GM12878 (cell line): ENCODE data around the gene PDZRN4. TPM values are rescaled to one million over a fixed set of nuclear protein-coding genes. Genes with fewer than 3 reads are reported as not detected.

Source experiments
- ATAC-seq: fragments of 200-7000 bp; cut with Tn5 transposase; 3 replicates; pipeline ENCODE4 v1.9.1; 2020; ENCODE audit warnings: mild to moderate bottlenecking, moderate library complexity
- BruUV-seq: library from RNA; stranded (reverse); fragments of 400-500 nt; replicated peaks from 2 replicates; lab custom pipeline; 2021; lab: Mats Ljungman, UMichigan
- CTCF ChIA-PET: fragments of 300-600 bp; sonication (Branson Sonifier 250); formaldehyde crosslinking; extraction: SDS; loops from one replicate; lab custom pipeline; 2021; ENCODE audit warnings: inconsistent platforms; lab: Yijun Ruan, JAX
- POLR2A ChIA-PET: fragments of 350-600 bp; formaldehyde crosslinking; extraction: SDS; loops from one replicate; lab custom pipeline; 2021; ENCODE audit warnings: inconsistent platforms; lab: Charles Lee
- RAD21 ChIA-PET: fragments of 300-600 bp; sonication (Branson Sonifier 250); formaldehyde crosslinking; loops from one replicate; lab custom pipeline; 2023; ENCODE audit warnings: antibody characterized with exemption; ENCODE audit not compliant: unreplicated experiment; lab: Charles Lee
- SMC1A ChIA-PET: fragments of 300-600 bp; sonication (Branson Sonifier 250); formaldehyde crosslinking; loops from one replicate; lab custom pipeline; 2023; ENCODE audit not compliant: unreplicated experiment, uncharacterized antibody; lab: Charles Lee
- DNase-seq: peaks from one replicate; pipeline ENCODE4 v3.0.0-alpha.2; 2011; ENCODE audit warnings: low read depth, low spot score
- FAIRE-seq: peaks from 3 replicates; lab custom pipeline; 2011; peaks lifted over from hg19 to GRCh38; lab: Jason Lieb, UNC
- H2AFZ ChIP-seq: 2 replicates; pipeline ENCODE4 v1.6.0; 2011; ENCODE audit warnings: low read depth, low read length, control low read depth; ENCODE audit not compliant: control insufficient read depth
- H3K27ac ChIP-seq: 2 replicates; pipeline ENCODE4 v1.5.1; 2011; ENCODE audit warnings: control low read depth; ENCODE audit not compliant: control insufficient read depth, insufficient read depth
- H3K27me3 ChIP-seq, 2 experiments: replicated peaks in 1 of 2; 2 replicates each; pipeline versions ENCODE4 v1.6.0 to v1.6.1; 2011; ENCODE audit warnings: low read length in 1 of 2; ENCODE audit not compliant: control insufficient read depth in 2 of 2, insufficient read depth in 2 of 2
- H3K36me3 ChIP-seq, 2 experiments: 2 replicates each; pipeline ENCODE4 v1.5.1; 2011; ENCODE audit warnings: low read length in 1 of 2; ENCODE audit not compliant: control insufficient read depth in 2 of 2, insufficient read depth in 2 of 2
- H3K4me1 ChIP-seq: 2 replicates; pipeline ENCODE4 v1.6.1; 2011; ENCODE audit warnings: mild to moderate bottlenecking, low read length, moderate library complexity, mixed read lengths; ENCODE audit not compliant: control insufficient read depth, insufficient read depth
- H3K4me2 ChIP-seq: 2 replicates; pipeline ENCODE4 v1.6.0; 2011; ENCODE audit warnings: control low read depth; ENCODE audit not compliant: control insufficient read depth, insufficient read depth
- H3K4me3 ChIP-seq: fragments of 200-600 bp; sonication (generic); 2 replicates; pipeline ENCODE4 v1.5.1; 2016
- H3K79me2 ChIP-seq: 2 replicates; pipeline ENCODE4 v1.6.0; 2011; ENCODE audit warnings: low read length; ENCODE audit not compliant: control insufficient read depth, insufficient read depth
- H3K9ac ChIP-seq: 2 replicates; pipeline ENCODE4 v1.8.0; 2011; ENCODE audit warnings: low read length, control low read depth, mixed read lengths; ENCODE audit not compliant: control insufficient read depth, insufficient read depth
- H3K9me3 ChIP-seq: replicated peaks from 3 replicates; pipeline ENCODE4 v1.5.1; 2011; ENCODE audit warnings: mild to moderate bottlenecking, low read length; ENCODE audit not compliant: control insufficient read depth, insufficient read depth
- H4K20me1 ChIP-seq: 2 replicates; pipeline ENCODE4 v1.6.0; 2011; ENCODE audit not compliant: control insufficient read depth, insufficient read depth
- CEBPB ChIP-seq, 2 experiments: fragments of 150-350 bp in 1 of 2; IDR thresholded peaks; 2 replicates each; pipeline ENCODE4 v1.6.1; 2012 to 2014; ENCODE audit warnings: low read depth in 2 of 2, low read length in 2 of 2, borderline replicate concordance in 1 of 2, inconsistent platforms in 1 of 2
- ESRRA ChIP-seq: IDR thresholded peaks from 2 replicates; pipeline ENCODE4 v1.6.1; 2012; ENCODE audit warnings: mild to moderate bottlenecking, low read length, improper control_type of control experiment
- ETV6 ChIP-seq, 2 experiments: fragments of 450-650 bp in 1 of 2; IDR thresholded peaks in 1 of 2; conservative IDR thresholded peaks in 1 of 2; 2 replicates each; pipeline ENCODE4 v1.6.1; 2014; ENCODE audit warnings: antibody characterized with exemption in 1 of 2, borderline replicate concordance in 1 of 2, low read depth in 1 of 2, mild to moderate bottlenecking in 1 of 2, moderate library complexity in 1 of 2
- IKZF2 ChIP-seq, 2 experiments: fragments of 450-650 bp; IDR thresholded peaks; 2 replicates each; pipeline ENCODE4 v1.6.1; 2017; ENCODE audit warnings: mild to moderate bottlenecking in 2 of 2, moderate library complexity in 2 of 2
- KDM1A ChIP-seq: fragments of 200-600 bp; sonication (generic); IDR thresholded peaks from 2 replicates; pipeline ENCODE4 v1.6.1; 2016; ENCODE audit warnings: borderline replicate concordance
- MYC ChIP-seq: IDR thresholded peaks from 2 replicates; pipeline ENCODE4 v1.6.1; 2011; ENCODE audit warnings: mild to moderate bottlenecking, low read length, moderate library complexity, inconsistent platforms; ENCODE audit not compliant: insufficient read depth, insufficient replicate concordance, insufficient read length, severe bottlenecking
- RAD51 ChIP-seq: fragments of 450-650 bp; IDR thresholded peaks from 2 replicates; pipeline ENCODE4 v1.6.1; 2016; ENCODE audit warnings: moderate library complexity, mild to moderate bottlenecking, inconsistent platforms
- SMC3 ChIP-seq: IDR thresholded peaks from 2 replicates; pipeline ENCODE4 v1.6.1; 2011; ENCODE audit warnings: low read length, improper control_type of control experiment, borderline replicate concordance
- ZNF622 ChIP-seq: fragments of 450-650 bp; IDR thresholded peaks from 2 replicates; pipeline ENCODE4 v1.6.1; 2017; ENCODE audit warnings: mild to moderate bottlenecking, inconsistent platforms
- WGBS: methylation state at CpG from one replicate; pipeline ENCODE4 v1.1.6; 2016; ENCODE audit warnings: low lambda C conversion rate; ENCODE audit not compliant: insufficient replicate concordance, insufficient coverage; ENCODE audit errors: missing lambda C conversion rate; 5-methylcytosine and 5-hydroxymethylcytosine counted together
- in situ Hi-C: fragments of 300-500 bp; cut with MboI; formaldehyde crosslinking; loops from 9 replicates; pipeline ENCODE4 v1.14.3; 2018; ENCODE audit warnings: mixed read lengths
- intact Hi-C: fragments of 100-400 bp; cut with micrococcal nuclease; formaldehyde crosslinking; loops from one replicate; pipeline ENCODE4 v1.14.2; 2022; ENCODE audit not compliant: unreplicated experiment
- polyA plus RNA-seq, 11 experiments: library from polyadenylated mRNA; depleted of rRNA in 4 of 11; unstranded in 6 of 11; stranded (reverse) in 5 of 11; fragments of >200 nt; fragmentation: Nextera tagmentation in 4 of 11; fragmentation: Illumina TruSeq in 1 of 11; extraction: Ambion mirVana in 4 of 11; extraction: Trizol in 1 of 11; gene quantifications; 1 replicate in 1 of 11; 2 replicates in 10 of 11; pipeline versions ENCODE4 v1.2.1 to v1.2.3, GENCODE V29; 2011 to 2016; ENCODE audit warnings: inconsistent platforms in 2 of 11, missing spikeins in 2 of 11, low read depth in 1 of 11
- total RNA-seq, 4 experiments: library from RNA; depleted of rRNA in 3 of 4; stranded (reverse); fragments of >200 nt in 3 of 4; fragmentation: Illumina TruSeq in 1 of 4; extraction: Trizol in 1 of 4; gene quantifications; 2 replicates each; pipeline versions ENCODE4 v1.2.1 to v1.2.3, GENCODE V29; 2013 to 2021
- TF ChIP-seq, protein P1 (sequence below): fragments of 450-650 bp; IDR thresholded peaks from 2 replicates; pipeline ENCODE4 v1.6.1; 2017; ENCODE audit warnings: mild to moderate bottlenecking, moderate library complexity
- TF ChIP-seq, protein P2 (sequence below): IDR thresholded peaks from 2 replicates; pipeline ENCODE4 v1.6.1; 2011; ENCODE audit warnings: low read depth, low read length, improper control_type of control experiment, borderline replicate concordance
- TF ChIP-seq, protein P3 (sequence below): IDR thresholded peaks from 2 replicates; pipeline ENCODE4 v1.6.1; 2012; ENCODE audit warnings: improper control_type of control experiment, low read depth, low read length; ENCODE audit not compliant: insufficient replicate concordance

PDZRN4 gene
- total and polyA plus RNA-seq, 10 of the 15 experiments (the other 5 are each of a cell fraction or from before 2014, with no cell fraction given) = 0.03 TPM; not detected in 9

DNA sequence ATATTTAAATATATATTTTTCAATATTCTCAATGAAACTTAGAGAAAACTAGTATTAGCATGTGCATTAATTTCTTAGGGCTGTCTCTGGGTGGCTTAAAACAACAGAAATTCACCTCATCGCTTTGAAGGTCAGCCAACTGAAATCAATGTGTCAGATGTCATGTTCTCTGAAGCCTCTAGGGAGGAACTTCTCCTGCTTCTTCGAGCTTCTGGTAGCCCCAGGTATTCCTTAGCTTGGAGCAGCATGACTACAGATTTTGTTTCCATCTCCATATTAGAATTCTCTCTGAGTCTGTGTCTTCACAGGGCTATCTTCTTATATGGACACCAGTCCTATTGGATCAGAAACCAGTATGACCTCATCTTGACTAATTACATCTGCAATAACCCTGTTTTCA, 221.5 kb downstream of the PDZRN4 start:
- in situ Hi-C loops (no loop called here), intact Hi-C loops (no loop called here)
- Histone ChIP-seq H3K9me3 (no peaks in the 10 kb centered on the region), H4K20me1 (no peaks in the 10 kb centered on the region), H3K36me3 (no peaks in the 10 kb centered on the region), H2AFZ (no peak overlapping the region), H3K79me2 (no peaks in the 10 kb centered on the region), H3K9ac (no peak overlapping the region), H3K4me1 (no peaks in the 10 kb centered on the region), H3K4me3 (no peak overlapping the region), H3K4me2 (no peak overlapping the region), H3K27ac (no peak overlapping the region), H3K27me3 (no peaks in the 10 kb centered on the region)
- SMC1A ChIA-PET = no interaction called here
- WGBS = 20% methylated on average over 2 of the region's 2 CpGs
- DNase-seq (no peak), ATAC-seq (no peak), FAIRE-seq (no peak)
- RAD21 ChIA-PET = no interaction called here
- BruUV-seq = no TSS peak
- CTCF ChIA-PET = no interaction called here
- POLR2A ChIA-PET = no interaction called here
- TF ChIP-seq ESRRA (no peak), ZNF622 (no peak), RAD51 (no peak), ETV6 (conservative IDR thresholded peaks at IDR 0.05 in 1 of 2, IDR thresholded peaks at IDR 0.05 in 1 of 2; ENCODE audit: borderline replicate concordance in 1 of 2, low read depth in 1 of 2) (no peak), IKZF2 (IDR thresholded peaks at IDR 0.05) (no peak), KDM1A (no peak), CEBPB (IDR thresholded peaks at IDR 0.05; ENCODE audit: borderline replicate concordance in 1 of 2, low read depth in 2 of 2, low read length in 2 of 2) (no peak), MYC (no peak), SMC3 (no peak)
- TF ChIP-seq, protein P1, sequence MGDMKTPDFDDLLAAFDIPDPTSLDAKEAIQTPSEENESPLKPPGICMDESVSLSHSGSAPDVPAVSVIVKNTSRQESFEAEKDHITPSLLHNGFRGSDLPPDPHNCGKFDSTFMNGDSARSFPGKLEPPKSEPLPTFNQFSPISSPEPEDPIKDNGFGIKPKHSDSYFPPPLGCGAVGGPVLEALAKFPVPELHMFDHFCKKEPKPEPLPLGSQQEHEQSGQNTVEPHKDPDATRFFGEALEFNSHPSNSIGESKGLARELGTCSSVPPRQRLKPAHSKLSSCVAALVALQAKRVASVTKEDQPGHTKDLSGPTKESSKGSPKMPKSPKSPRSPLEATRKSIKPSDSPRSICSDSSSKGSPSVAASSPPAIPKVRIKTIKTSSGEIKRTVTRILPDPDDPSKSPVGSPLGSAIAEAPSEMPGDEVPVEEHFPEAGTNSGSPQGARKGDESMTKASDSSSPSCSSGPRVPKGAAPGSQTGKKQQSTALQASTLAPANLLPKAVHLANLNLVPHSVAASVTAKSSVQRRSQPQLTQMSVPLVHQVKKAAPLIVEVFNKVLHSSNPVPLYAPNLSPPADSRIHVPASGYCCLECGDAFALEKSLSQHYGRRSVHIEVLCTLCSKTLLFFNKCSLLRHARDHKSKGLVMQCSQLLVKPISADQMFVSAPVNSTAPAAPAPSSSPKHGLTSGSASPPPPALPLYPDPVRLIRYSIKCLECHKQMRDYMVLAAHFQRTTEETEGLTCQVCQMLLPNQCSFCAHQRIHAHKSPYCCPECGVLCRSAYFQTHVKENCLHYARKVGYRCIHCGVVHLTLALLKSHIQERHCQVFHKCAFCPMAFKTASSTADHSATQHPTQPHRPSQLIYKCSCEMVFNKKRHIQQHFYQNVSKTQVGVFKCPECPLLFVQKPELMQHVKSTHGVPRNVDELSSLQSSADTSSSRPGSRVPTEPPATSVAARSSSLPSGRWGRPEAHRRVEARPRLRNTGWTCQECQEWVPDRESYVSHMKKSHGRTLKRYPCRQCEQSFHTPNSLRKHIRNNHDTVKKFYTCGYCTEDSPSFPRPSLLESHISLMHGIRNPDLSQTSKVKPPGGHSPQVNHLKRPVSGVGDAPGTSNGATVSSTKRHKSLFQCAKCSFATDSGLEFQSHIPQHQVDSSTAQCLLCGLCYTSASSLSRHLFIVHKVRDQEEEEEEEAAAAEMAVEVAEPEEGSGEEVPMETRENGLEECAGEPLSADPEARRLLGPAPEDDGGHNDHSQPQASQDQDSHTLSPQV = no peak
- TF ChIP-seq, protein P2, sequence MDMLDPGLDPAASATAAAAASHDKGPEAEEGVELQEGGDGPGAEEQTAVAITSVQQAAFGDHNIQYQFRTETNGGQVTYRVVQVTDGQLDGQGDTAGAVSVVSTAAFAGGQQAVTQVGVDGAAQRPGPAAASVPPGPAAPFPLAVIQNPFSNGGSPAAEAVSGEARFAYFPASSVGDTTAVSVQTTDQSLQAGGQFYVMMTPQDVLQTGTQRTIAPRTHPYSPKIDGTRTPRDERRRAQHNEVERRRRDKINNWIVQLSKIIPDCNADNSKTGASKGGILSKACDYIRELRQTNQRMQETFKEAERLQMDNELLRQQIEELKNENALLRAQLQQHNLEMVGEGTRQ = no peak
- TF ChIP-seq, protein P3, sequence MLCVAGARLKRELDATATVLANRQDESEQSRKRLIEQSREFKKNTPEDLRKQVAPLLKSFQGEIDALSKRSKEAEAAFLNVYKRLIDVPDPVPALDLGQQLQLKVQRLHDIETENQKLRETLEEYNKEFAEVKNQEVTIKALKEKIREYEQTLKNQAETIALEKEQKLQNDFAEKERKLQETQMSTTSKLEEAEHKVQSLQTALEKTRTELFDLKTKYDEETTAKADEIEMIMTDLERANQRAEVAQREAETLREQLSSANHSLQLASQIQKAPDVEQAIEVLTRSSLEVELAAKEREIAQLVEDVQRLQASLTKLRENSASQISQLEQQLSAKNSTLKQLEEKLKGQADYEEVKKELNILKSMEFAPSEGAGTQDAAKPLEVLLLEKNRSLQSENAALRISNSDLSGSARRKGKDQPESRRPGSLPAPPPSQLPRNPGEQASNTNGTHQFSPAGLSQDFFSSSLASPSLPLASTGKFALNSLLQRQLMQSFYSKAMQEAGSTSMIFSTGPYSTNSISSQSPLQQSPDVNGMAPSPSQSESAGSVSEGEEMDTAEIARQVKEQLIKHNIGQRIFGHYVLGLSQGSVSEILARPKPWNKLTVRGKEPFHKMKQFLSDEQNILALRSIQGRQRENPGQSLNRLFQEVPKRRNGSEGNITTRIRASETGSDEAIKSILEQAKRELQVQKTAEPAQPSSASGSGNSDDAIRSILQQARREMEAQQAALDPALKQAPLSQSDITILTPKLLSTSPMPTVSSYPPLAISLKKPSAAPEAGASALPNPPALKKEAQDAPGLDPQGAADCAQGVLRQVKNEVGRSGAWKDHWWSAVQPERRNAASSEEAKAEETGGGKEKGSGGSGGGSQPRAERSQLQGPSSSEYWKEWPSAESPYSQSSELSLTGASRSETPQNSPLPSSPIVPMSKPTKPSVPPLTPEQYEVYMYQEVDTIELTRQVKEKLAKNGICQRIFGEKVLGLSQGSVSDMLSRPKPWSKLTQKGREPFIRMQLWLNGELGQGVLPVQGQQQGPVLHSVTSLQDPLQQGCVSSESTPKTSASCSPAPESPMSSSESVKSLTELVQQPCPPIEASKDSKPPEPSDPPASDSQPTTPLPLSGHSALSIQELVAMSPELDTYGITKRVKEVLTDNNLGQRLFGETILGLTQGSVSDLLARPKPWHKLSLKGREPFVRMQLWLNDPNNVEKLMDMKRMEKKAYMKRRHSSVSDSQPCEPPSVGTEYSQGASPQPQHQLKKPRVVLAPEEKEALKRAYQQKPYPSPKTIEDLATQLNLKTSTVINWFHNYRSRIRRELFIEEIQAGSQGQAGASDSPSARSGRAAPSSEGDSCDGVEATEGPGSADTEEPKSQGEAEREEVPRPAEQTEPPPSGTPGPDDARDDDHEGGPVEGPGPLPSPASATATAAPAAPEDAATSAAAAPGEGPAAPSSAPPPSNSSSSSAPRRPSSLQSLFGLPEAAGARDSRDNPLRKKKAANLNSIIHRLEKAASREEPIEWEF = no peak
